HG03039 (cell line): ENCODE measurements around the gene CSN3.
"Not testable (repeated sequence)": the region's sequence is repeated elsewhere in the genome, so short reads cannot be mapped to it uniquely, and the experiment has no call there.

Experiments
- ATAC-seq: cut with Tn5 transposase; IDR thresholded peaks from one replicate; pipeline ENCODE4 v1.9.1; 2021; ENCODE audit warnings: mild to moderate bottlenecking, moderate library complexity; ENCODE audit not compliant: unreplicated experiment

The CSN3 gene, protein sequence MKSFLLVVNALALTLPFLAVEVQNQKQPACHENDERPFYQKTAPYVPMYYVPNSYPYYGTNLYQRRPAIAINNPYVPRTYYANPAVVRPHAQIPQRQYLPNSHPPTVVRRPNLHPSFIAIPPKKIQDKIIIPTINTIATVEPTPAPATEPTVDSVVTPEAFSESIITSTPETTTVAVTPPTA

DNA sequence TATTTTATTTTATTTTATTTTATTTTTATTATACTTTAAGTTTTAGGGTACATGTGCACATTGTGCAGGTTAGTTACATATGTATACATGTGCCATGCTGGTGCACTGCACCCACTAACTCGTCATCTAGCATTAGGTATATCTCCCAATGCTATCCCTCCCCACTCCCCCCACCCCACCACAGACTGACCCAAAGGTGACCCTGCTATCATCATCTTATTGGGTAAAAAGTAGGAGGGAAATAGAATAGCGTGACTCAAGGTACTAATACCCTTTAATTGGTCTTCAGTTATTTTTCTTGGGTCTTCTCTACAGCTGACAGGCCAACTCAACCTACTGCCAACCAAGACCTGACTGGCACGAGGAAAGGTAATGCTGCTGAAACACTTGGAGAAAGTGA lies at the start of gene CSN3:
Gene CSN3, plus strand, starts transcription at position 301 of the 400 bp plus-strand sequence. CDS start 2,223 bp downstream, outside the sequence.
- ATAC-seq = not testable (repeated sequence)

GRCh38 chr4:70192895-70193294 lies 49.5 kb upstream of the CSN3 start:
- ATAC-seq = no peak

GRCh38 chr4:70195425-70195824 lies 47.0 kb upstream of the CSN3 start, which contains the start of gene ODAM:
ODAM (plus strand) TSS chr4:70195725; CDS start chr4:70196544, 819 bp downstream.
- no peak for ATAC-seq

DNA sequence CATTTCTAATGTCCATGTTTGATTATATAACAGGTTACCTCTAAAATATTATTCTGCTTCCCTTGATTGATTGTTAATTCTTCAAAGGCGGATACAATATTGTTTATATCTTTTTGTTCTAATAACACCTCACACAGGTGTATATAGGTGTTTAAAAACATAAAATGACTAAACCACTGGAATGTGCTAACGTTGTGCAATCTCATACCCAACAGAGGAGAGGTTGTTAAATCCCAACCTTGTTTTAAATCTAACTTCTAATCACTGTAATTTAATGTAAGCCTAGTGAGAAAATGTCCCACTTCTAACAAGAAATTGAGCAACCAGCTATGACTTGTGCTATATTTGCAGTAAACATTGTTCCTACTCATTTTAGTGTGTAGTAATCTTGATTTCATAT lies 45.5 kb upstream of the CSN3 start:
- no peak for ATAC-seq

DNA sequence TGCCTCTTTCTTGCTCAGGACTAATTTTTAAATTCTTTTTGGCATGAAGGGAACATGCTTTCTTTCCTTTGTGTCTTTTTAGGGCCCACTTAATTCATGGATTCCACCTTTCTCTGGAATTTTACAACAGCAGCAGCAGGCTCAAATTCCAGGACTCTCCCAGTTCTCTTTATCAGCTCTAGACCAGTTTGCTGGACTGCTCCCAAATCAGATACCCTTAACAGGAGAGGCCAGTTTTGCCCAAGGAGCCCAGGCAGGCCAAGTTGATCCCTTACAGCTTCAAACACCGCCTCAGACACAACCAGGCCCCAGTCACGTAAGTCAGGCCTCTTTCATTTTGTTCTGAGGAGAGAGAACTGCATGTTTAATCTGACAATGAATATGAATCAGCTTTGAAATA lies 44.6 kb upstream of the CSN3 start:
- no peak for ATAC-seq

GRCh38 chr4:70203601-70204000 lies 38.8 kb upstream of the CSN3 start:
- no peak for ATAC-seq

DNA sequence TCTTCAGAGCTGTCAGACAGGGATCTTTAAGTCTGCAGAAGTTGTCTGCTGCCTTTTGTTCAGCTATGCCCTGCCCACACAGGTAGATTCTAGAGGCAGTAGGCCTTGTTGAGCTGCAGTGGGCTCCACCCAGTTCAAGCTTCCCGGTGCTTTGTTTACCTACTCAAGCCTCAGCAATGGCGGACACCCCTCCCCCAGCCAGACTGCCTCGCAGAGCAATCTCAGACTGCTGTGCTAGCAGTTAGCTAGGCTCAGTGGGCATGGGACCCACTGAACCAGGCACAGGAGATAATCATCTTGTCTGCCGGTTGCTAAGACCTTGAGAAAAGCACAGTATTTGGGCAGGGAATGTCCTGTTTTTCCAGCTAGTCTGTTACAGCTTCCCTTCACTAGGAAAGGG lies 29.6 kb upstream of the CSN3 start:
- ATAC-seq = not testable (repeated sequence)

GRCh38 chr4:70216109-70216508 lies 26.3 kb upstream of the CSN3 start:
- not testable (repeated sequence) for ATAC-seq

DNA sequence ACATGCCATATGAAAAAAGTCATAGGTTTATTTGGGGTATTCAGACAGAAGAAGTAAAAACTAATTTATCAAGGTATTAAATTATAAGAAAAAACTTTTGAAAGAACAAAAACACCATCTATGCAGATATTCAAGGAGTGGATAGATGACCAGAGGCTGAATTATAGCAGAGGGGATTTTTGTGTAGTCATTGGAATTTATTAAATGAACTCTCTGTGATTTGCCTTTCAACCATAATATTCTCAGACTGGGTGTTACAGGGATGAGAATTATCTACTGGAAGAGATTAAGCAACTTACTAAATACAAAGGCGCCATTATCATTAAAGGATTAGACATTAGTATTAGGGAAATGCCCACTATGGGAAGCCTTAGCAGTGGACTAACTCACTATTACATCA lies 25.8 kb upstream of the CSN3 start:
- ATAC-seq = not testable (repeated sequence)

- ATAC-seq = not testable (repeated sequence)
Measured at GRCh38 chr4:70221389-70221788, 21.0 kb upstream of the CSN3 start.

GRCh38 chr4:70221818-70222217 lies 20.6 kb upstream of the CSN3 start:
- not testable (repeated sequence) for ATAC-seq

DNA sequence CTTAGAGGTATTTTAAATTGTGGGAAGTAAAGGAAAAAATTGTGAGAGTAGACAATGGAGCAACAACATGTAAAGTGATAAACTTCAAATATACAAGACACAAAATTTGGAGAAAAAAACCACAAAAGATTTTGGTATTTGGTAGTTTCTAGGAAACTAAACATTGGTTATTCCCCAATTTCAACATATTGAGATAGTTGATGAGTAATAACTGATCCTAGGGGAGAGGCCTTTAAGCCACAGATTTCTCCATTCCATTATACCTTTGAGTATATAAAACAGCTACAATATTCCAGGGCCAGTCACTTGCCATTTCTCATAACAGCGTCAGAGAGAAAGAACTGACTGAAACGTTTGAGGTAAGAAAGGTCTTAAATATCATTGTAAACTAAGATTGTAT lies 16.6 kb upstream of the CSN3 start, which contains the start of gene FDCSP:
Gene FDCSP, plus strand, starts transcription at position 301 of the 400 bp plus-strand sequence. CDS start 5,071 bp downstream, outside the sequence.
- ATAC-seq = no peak

- no peak for ATAC-seq
Measured at GRCh38 chr4:70236125-70236524, 6.3 kb upstream of the CSN3 start.

GRCh38 chr4:70239131-70239883 lies 3.1 kb upstream of the CSN3 start:
- no peak for ATAC-seq

- ATAC-seq = no peak
Measured at GRCh38 chr4:70239884-70240591, 2.4 kb upstream of the CSN3 start.

DNA sequence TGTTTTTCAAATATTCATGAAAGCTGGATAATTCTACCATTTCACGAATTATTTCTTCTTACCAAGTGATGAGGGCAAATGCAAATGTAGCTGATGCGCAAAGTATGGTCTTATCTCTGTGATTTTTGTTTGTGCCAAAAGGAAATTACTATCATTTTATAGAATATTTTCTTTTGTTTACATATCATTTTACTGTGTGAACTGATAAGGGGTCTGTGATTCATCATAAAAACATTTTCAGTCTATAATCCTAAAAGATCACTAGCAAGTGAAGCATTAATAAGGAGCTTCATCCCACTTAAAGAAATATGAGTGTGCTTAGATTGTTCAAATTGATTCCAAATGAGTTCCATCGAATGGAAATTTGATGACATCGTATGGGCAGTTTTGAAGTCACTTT lies 694 bp downstream of the CSN3 start:
- ATAC-seq = no peak

GRCh38 chr4:70251250-70251944 lies 9.0 kb downstream of the CSN3 start:
- ATAC-seq = no peak

DNA sequence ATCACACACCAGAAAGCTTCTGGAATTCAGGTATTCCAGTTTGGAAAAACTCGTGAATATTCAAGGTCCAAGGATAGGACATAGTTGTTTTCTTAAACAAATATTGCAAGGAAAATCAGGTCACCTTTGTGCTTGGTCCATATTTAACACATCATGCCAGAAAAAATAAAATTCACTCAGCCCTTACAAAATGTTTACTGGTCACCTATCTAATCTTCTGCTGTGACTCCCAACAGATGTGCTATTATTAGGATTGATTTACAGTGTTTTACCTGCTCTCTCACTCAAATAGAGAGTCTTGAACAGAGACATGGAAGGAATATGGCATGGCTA lies 9.5 kb downstream of the CSN3 start:
- no peak for ATAC-seq

DNA sequence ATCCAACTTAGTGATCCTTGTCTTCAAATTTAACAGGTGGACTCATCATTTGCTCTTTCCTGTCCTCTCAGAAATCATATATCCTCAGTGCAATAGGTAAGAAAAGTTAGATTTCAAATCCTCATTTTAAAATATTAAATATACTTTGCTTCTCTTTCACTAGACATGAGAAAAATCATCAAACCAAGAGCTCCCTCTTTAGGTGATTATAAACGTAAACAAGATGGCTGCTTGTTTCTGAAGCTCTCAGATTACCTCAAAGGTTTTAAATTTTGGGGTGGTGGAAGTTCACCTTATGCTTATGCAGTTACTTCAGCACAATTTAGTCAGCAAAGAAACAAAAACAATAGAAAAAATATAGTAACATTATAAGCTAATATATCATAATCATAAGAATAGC lies 27.3 kb downstream of the CSN3 start:
- ATAC-seq = no peak

DNA sequence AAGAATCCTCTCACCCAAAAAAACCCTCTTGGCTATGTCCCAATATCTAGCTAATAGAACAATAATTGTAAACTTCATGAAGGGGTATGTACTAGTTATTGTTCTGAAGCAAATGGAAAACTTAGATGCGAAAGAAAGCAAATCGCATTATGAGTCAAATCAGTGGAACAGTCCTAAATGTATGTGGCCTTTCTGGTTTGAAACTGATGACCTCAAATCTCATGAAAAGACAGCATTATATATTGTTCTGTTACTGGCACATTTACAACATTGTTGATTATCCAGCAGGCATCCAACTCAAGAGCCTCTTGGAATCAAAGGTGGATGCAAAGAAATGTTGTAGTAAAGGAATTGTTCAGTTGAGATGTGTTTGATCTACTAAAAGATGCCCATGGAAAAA lies 34.7 kb downstream of the CSN3 start:
- ATAC-seq = no peak

DNA sequence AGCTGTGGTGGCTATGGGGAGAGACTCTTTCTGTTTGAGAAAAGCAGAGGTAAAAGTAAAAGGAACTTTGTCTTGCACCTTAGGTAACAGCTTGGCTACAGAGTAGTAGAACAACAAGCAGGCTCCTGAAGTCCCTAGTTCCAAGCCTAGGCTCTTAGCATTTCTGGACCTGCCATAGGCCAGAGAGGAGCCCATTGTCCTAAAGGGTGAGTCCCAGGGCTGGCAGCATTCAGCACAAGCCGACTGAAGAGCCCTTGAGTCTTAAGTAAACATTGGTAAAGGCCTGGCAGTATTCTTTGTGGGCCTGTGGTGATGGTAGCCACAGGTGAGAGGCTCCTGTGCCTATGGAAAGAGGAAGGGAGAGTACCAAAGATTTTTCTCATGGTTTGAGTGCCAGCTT lies 38.2 kb downstream of the CSN3 start:
- no peak for ATAC-seq
